Measurements from ENCODE around the gene DLGAP1. TPM values are rescaled to one million over a fixed set of nuclear protein-coding genes. Genes with fewer than 3 reads are reported as not detected.

The DLGAP1 gene
- total and polyA plus RNA-seq, 2 of the 13 experiments (the other 11 are each of a cell fraction or from before 2014, with no cell fraction given) = 0.01 TPM; not detected in 1

- TF ChIP-seq ZC3H4 (CRISPR knock-in tag; IDR thresholded peaks at IDR 0.05; ENCODE audit: borderline replicate concordance) (no peak; the same call in none of the 2 replicates), SRSF4 (IDR thresholded peaks at IDR 0.05; ENCODE audit: low read depth, low read length, poor library complexity, severe bottlenecking) (no peak)
Observed at GRCh38 chr18:3451989-3452749, 1002.9 kb downstream of the DLGAP1 start (continued).

DNA sequence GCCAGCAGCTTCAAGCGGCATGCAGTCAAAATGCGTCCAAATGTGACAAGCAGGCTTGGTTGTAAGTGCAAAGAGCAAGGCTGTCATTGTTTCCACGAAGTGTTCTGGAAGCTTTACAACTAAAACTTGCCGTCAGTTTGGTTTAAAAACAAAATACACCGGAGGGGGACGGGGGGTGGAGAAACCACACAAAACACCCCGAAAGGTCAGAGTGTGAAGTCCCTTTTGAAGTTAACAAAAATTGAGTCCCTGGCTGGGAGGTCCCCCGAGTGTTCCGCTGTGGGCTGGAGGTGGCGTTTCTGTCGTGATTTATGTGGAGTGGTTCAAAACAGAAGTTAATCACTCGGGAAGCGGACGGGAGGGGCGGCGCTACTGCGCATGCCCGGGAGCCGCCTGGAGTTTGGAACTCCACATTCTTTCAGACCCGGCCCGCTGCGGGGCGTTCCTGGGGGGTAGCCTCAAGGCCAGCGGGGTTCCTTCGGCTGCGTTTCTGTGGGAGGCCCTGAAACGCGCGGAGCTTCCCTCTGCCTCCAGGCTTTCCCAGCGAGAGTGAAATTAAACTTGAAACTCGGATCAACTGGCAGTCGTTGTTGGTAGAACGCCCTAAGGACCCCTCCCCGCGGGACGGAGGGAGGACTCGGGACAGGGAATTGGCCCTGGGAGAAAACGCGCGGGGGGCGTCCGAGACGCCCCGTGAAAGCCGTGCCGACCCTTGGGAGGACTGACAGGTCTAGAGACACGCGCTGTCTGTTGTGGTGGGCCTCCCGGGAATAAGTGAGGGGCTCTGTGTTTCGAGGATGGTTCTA is 1003.7 kb downstream of the DLGAP1 start:
- ChIA-PET POLR2A (interaction anchor here (1.0 to 5.8 kb wide), 7 partner anchors 144 to 214 kb away, joined by 3 to 79 read pairs (median 7); partner anchors contain the start of gene MYL12A), CTCF (ENCODE audit: low intra/inter-chr PET ratio, low total read pairs) (no interaction called here)
- Histone ChIP-seq H4K20me1 (ENCODE audit: insufficient read depth, low read length) (peaks cover 20% of the 10 kb centered on the region), H3K9ac (ENCODE audit: insufficient read depth, low read depth, low read length) (peak overlapping the region; percentile 96), H3K79me2 (ENCODE audit: insufficient read depth, low read length) (peaks cover 74% of the 10 kb centered on the region), H3K27ac (ENCODE audit: extremely low read length, insufficient read depth, low read length) (peak overlapping the region; percentile 90), H3K36me3 (replicated peaks in 1 of 2; ENCODE audit: control insufficient read depth in 1 of 2, insufficient read depth in 2 of 2, low read length in 2 of 2) (peaks cover 0 to 4% of the 10 kb centered on the region in 2 experiments; a peak in 2 of 5 replicates), H3K4me2 (ENCODE audit: low read depth, low read length) (peak overlapping the region; percentile 72), H2AFZ (ENCODE audit: low read length) (no peak overlapping the region), H3K4me3 (replicated peaks in 1 of 3; ENCODE audit: insufficient read depth in 1 of 3, low read depth in 2 of 3, low read length in 3 of 3) (peak overlapping the region; percentile 82 to 93 (median 93)), H3K4me1 (ENCODE audit: insufficient read depth, low read length) (peaks cover 33% of the 10 kb centered on the region), H3K9me3 (ENCODE audit: low read length) (no peaks in the 10 kb centered on the region), H3K27me3 (ENCODE audit: control insufficient read depth in 1 of 2, insufficient read depth in 2 of 2, low read length in 2 of 2) (no peaks in the 10 kb centered on the region; a peak in 1 of 5 replicates)
- in situ Hi-C loops (cut with HindIII; ENCODE audit: extremely low pct_ligation_motif_present, low pct_unique_long_range_greater_than_20kb) (loop anchor here (5.0 to 25.0 kb wide), 5 partner anchors 141 to 389 kb away; no protein-coding TSS in a partner anchor), intact Hi-C loops (cut with micrococcal nuclease; ENCODE audit: unreplicated experiment) (no loop called here)
- peak; percentile 6 for ATAC-seq
- DNase-seq (ENCODE audit: low spot score) = peak; percentile 80
- FAIRE-seq = no peak
- under 1% methylated on average over 14 of the region's 50 CpGs for WGBS (ENCODE audit: low lambda C conversion rate)
- TSS peak; percentile 67 for BruUV-seq (replicated peaks)
- no peak for TF ChIP-seq RORA (CRISPR knock-in tag; IDR thresholded peaks at IDR 0.05)
- 0 out of 2 replicates have a peak, but pooled peaks have one; percentile 57 for TF ChIP-seq DRAP1 (CRISPR knock-in tag; IDR thresholded peaks at IDR 0.05)
- TF ChIP-seq KDM4B (CRISPR knock-in tag; IDR thresholded peaks at IDR 0.05) = 0 out of 2 replicates have a peak, but pooled peaks have one; percentile 35
- TF ChIP-seq ZNF709 (CRISPR knock-in tag; IDR thresholded peaks at IDR 0.05) = 0 out of 2 replicates have a peak, but pooled peaks have one; percentile 35
- TF ChIP-seq PCBP1 (IDR thresholded peaks at IDR 0.05; ENCODE audit: borderline replicate concordance, low read depth, low read length) = 0 out of 2 replicates have a peak, but pooled peaks have one; percentile 67
- TF ChIP-seq TRIM24 (CRISPR knock-in tag; IDR thresholded peaks at IDR 0.05) = no peak
- peak; percentile 42; the same call in 1 of the 2 replicates for TF ChIP-seq MYC (CRISPR knock-in tag; IDR thresholded peaks at IDR 0.05; ENCODE audit: borderline replicate concordance)
- no peak for TF ChIP-seq ZNF75D (CRISPR knock-in tag; IDR thresholded peaks at IDR 0.05; ENCODE audit: borderline replicate concordance)
- no peak for TF ChIP-seq MEF2D (CRISPR knock-in tag; IDR thresholded peaks at IDR 0.05)
- no peak for TF ChIP-seq ZNF367 (CRISPR knock-in tag; IDR thresholded peaks at IDR 0.05; ENCODE audit: borderline replicate concordance)
- peak; percentile 61; the same call in 1 of the 2 replicates for TF ChIP-seq ARID4A (CRISPR knock-in tag; IDR thresholded peaks at IDR 0.05; ENCODE audit: borderline replicate concordance)
- no peak for TF ChIP-seq SIX4 (CRISPR knock-in tag; IDR thresholded peaks at IDR 0.05)
- no peak for TF ChIP-seq RFX5 (IDR thresholded peaks at IDR 0.05; ENCODE audit: low read depth, low read length)
- no peak for TF ChIP-seq ZNF451 (CRISPR knock-in tag; IDR thresholded peaks at IDR 0.05)

All from HepG2 (cell line).